DMS53 treated with DMSO at 0.1 percent for 48 hours (cell line): Measurements from ENCODE around the gene C1QTNF6.

Experiments used
- DNase-seq: peaks from one replicate; lab custom pipeline; 2025; ENCODE audit not compliant: unreplicated experiment; lab: John Stamatoyannopoulos, UW

Gene C1QTNF6

GRCh38 chr22:37193629-37194191 lies 5.7 kb upstream of the C1QTNF6 start:
- no peak for DNase-seq

GRCh38 chr22:37192741-37193140 lies 4.7 kb upstream of the C1QTNF6 start:
- DNase-seq, result no peak

GRCh38 chr22:37192204-37192603 lies 4.2 kb upstream of the C1QTNF6 start:
- no peak for DNase-seq

GRCh38 chr22:37190262-37190780 lies 2.3 kb upstream of the C1QTNF6 start:
- no peak for DNase-seq

- no peak for DNase-seq
These were observed 937 bp upstream of the C1QTNF6 start for GRCh38 chr22:37188901-37189466.

- DNase-seq, result no peak
These were observed 526 bp downstream of the C1QTNF6 start for GRCh38 chr22:37187552-37187890.

GRCh38 chr22:37186997-37187522 lies 987 bp downstream of the C1QTNF6 start:
- DNase-seq, result no peak

GRCh38 chr22:37186228-37186996 lies 1.6 kb downstream of the C1QTNF6 start:
- no peak for DNase-seq

- DNase-seq, result no peak
These were observed 2.3 kb downstream of the C1QTNF6 start for GRCh38 chr22:37185646-37186227.

- DNase-seq, result no peak
These were observed 3.1 kb downstream of the C1QTNF6 start for GRCh38 chr22:37184816-37185541.

GRCh38 chr22:37184380-37184755 lies 3.7 kb downstream of the C1QTNF6 start:
- no peak for DNase-seq

GRCh38 chr22:37183432-37184379 lies 4.3 kb downstream of the C1QTNF6 start:
- DNase-seq, result no peak

- no peak for DNase-seq
These were observed 5.2 kb downstream of the C1QTNF6 start for GRCh38 chr22:37182949-37183245.

GRCh38 chr22:37182101-37182948 lies 5.7 kb downstream of the C1QTNF6 start:
- DNase-seq, result no peak

GRCh38 chr22:37181681-37182080 lies 6.4 kb downstream of the C1QTNF6 start:
- no peak for DNase-seq

GRCh38 chr22:37180531-37181231 lies 7.4 kb downstream of the C1QTNF6 start:
- no peak for DNase-seq

GRCh38 chr22:37179622-37180420 lies 8.2 kb downstream of the C1QTNF6 start:
- no peak for DNase-seq

GRCh38 chr22:37179126-37179470 lies 8.9 kb downstream of the C1QTNF6 start:
- no peak for DNase-seq
